Measurements from ENCODE around the gene GPHB5. TPM values are rescaled to one million over a fixed set of nuclear protein-coding genes. Genes with fewer than 3 reads are reported as not detected.

GPHB5 gene
- total RNA-seq, 1 experiment from 2014 or later, result not detected

- H3K27ac ChIP-seq (ENCODE audit: low read depth, low read length), result no peak overlapping the region
- no peak overlapping the region for H3K4me3 ChIP-seq (replicated peaks in 1 of 2; ENCODE audit: low read depth in 1 of 2, low read length in 2 of 2)
- H3K4me1 ChIP-seq (ENCODE audit: control insufficient read depth in 1 of 2, insufficient read depth in 2 of 2, low read length in 2 of 2), result no peaks in the 10 kb centered on the region
- H3K9ac ChIP-seq (ENCODE audit: low read length), result no peak overlapping the region
- no peaks in the 10 kb centered on the region for H4K20me1 ChIP-seq (ENCODE audit: insufficient read depth)
- no peaks in the 10 kb centered on the region for H3K9me3 ChIP-seq (ENCODE audit: control insufficient read depth in 1 of 2, insufficient read depth in 1 of 2, low read depth in 1 of 2, low read length in 2 of 2)
- no peaks in the 10 kb centered on the region for H3K36me3 ChIP-seq (ENCODE audit: control insufficient read depth in 1 of 2, insufficient read depth in 2 of 2, low read length in 2 of 2)
- peaks cover 13% of the 10 kb centered on the region; the same call in 1 of the 2 replicates for H3K27me3 ChIP-seq (ENCODE audit: insufficient read depth, low read length)
- no peaks in the 10 kb centered on the region for H3K79me2 ChIP-seq (ENCODE audit: insufficient read depth, low read length)
- intact Hi-C loops (cut with micrococcal nuclease), result no loop called here
- CTCF ChIA-PET, result no interaction called here
- BruUV-seq (replicated peaks), result no TSS peak
- DNase-seq (ENCODE audit: low read depth, low spot score) (no peak), ATAC-seq (no peak)
- TF ChIP-seq ZBTB33 (IDR thresholded peaks at IDR 0.05; ENCODE audit: extremely low read depth, insufficient replicate concordance, low read length) (no peak), CBX3 (IDR thresholded peaks at IDR 0.05; ENCODE audit: low read depth) (no peak), TCF7L2 (IDR thresholded peaks at IDR 0.05; ENCODE audit: borderline replicate concordance, extremely low read depth, insufficient read depth, insufficient read length) (no peak), CTCF (IDR thresholded peaks at IDR 0.05 in 2 of 3, conservative IDR thresholded peaks at IDR 0.05 in 1 of 3; ENCODE audit: borderline replicate concordance in 1 of 3, insufficient read depth in 1 of 3, low read depth in 2 of 3, low read length in 2 of 3) (no peak), ELF1 (IDR thresholded peaks at IDR 0.05; ENCODE audit: borderline replicate concordance, low read depth) (no peak), EZH2phosphoT487 (IDR thresholded peaks at IDR 0.05; ENCODE audit: borderline replicate concordance) (no peak), EZH2 (IDR thresholded peaks at IDR 0.05) (no peak), CEBPB (IDR thresholded peaks at IDR 0.05; ENCODE audit: low read depth) (no peak), ZNF274 (IDR thresholded peaks at IDR 0.05; ENCODE audit: low read depth, low read length) (no peak), EGR1 (IDR thresholded peaks at IDR 0.05; ENCODE audit: low read depth) (no peak), FOSL1 (IDR thresholded peaks at IDR 0.05; ENCODE audit: low read depth) (no peak), RAD21 (IDR thresholded peaks at IDR 0.05; ENCODE audit: low read depth) (no peak), ZFX (IDR thresholded peaks at IDR 0.05) (no peak), POLR2A (IDR thresholded peaks at IDR 0.05; ENCODE audit: borderline replicate concordance, extremely low read depth, insufficient read depth, insufficient read length) (no peak), SRF (IDR thresholded peaks at IDR 0.05; ENCODE audit: low read depth) (no peak), POLR2AphosphoS5 (IDR thresholded peaks at IDR 0.05; ENCODE audit: low read depth, low read length) (no peak)
- H3K4me2 ChIP-seq (ENCODE audit: low read length), result no peak overlapping the region
- no peak overlapping the region for H2AFZ ChIP-seq (ENCODE audit: low read depth, low read length, poor library complexity, severe bottlenecking)
- POLR2A ChIA-PET, result no interaction called here
- H3K9me2 ChIP-seq (ENCODE audit: insufficient read depth), result no peaks in the 10 kb centered on the region
- RAD21 ChIA-PET (ENCODE audit: low non-redundant PET in 1 of 2, low total read pairs in 2 of 2, uncharacterized antibody in 2 of 2, unreplicated experiment in 2 of 2), result no interaction called here
Observed at GRCh38 chr14:63328787-63329737, 10.3 kb upstream of the GPHB5 start.
